GM18511 (cell line): ENCODE data around the gene PI4KA.
A peak's percentile ranks its signal among the peaks of the same experiment; 100 is the strongest.
"Not testable (repeated sequence)": the region's sequence is repeated elsewhere in the genome, so short reads cannot be mapped to it uniquely, and the experiment has no call there.

Source experiments
- ATAC-seq: cut with Tn5 transposase; IDR thresholded peaks from one replicate; pipeline ENCODE4 v1.9.1; 2021; ENCODE audit warnings: mild to moderate bottlenecking, moderate library complexity; ENCODE audit not compliant: unreplicated experiment

PI4KA gene

GRCh38 chr22:20732431-20732830 is 126.2 kb downstream of the PI4KA start:
- ATAC-seq: not testable (repeated sequence)

GRCh38 chr22:20729194-20729593 is 129.4 kb downstream of the PI4KA start:
- ATAC-seq: no peak

GRCh38 chr22:20728523-20729190 is 130.0 kb downstream of the PI4KA start:
- ATAC-seq: no peak

- ATAC-seq: no peak
Observed at GRCh38 chr22:20727118-20728015, 131.2 kb downstream of the PI4KA start.

GRCh38 chr22:20725987-20726558 is 132.5 kb downstream of the PI4KA start:
- ATAC-seq: no peak

- no peak for ATAC-seq
Observed at GRCh38 chr22:20724676-20725454, 133.7 kb downstream of the PI4KA start.

GRCh38 chr22:20721409-20722218 is 137.0 kb downstream of the PI4KA start:
- no peak for ATAC-seq

GRCh38 chr22:20720692-20721408 is 137.8 kb downstream of the PI4KA start:
- ATAC-seq: no peak

GRCh38 chr22:20718727-20719126 is 139.9 kb downstream of the PI4KA start:
- ATAC-seq: not testable (repeated sequence)

GRCh38 chr22:20717981-20718380 is 140.6 kb downstream of the PI4KA start:
- not testable (repeated sequence) for ATAC-seq

- not testable (repeated sequence) for ATAC-seq
Observed at GRCh38 chr22:20717213-20717866, 141.3 kb downstream of the PI4KA start.

- ATAC-seq: not testable (repeated sequence)
Observed at GRCh38 chr22:20713116-20713515, 145.5 kb downstream of the PI4KA start.

- not testable (repeated sequence) for ATAC-seq
Observed at GRCh38 chr22:20709966-20710365, 148.6 kb downstream of the PI4KA start.

GRCh38 chr22:20707549-20708118 is 151.0 kb downstream of the PI4KA start:
- not testable (repeated sequence) for ATAC-seq

- peak; percentile 2 for ATAC-seq
Observed at GRCh38 chr22:20703816-20704609, 154.6 kb downstream of the PI4KA start.

- ATAC-seq: peak; percentile 36
Observed at GRCh38 chr22:20703414-20703806, 155.2 kb downstream of the PI4KA start.

GRCh38 chr22:20702546-20703413 is 155.8 kb downstream of the PI4KA start:
- peak; percentile 84 for ATAC-seq
